GM19397 (cell line): Measurements from ENCODE around the gene ASGR2.

Experiments
- ATAC-seq: cut with Tn5 transposase; IDR thresholded peaks from one replicate; pipeline ENCODE4 v1.9.1; 2021; ENCODE audit warnings: mild to moderate bottlenecking, moderate library complexity; ENCODE audit not compliant: unreplicated experiment

The ASGR2 gene

GRCh38 chr17:7068268-7068667, 46.4 kb downstream of the ASGR2 start:
- no peak for ATAC-seq

GRCh38 chr17:7067198-7067597, 47.4 kb downstream of the ASGR2 start:
- no peak for ATAC-seq

- ATAC-seq: no peak
Observed at GRCh38 chr17:7064261-7064660, 50.4 kb downstream of the ASGR2 start.

GRCh38 chr17:7063518-7064094, 51.0 kb downstream of the ASGR2 start:
- ATAC-seq: no peak

- ATAC-seq: no peak
Observed at GRCh38 chr17:7060165-7060891, 54.3 kb downstream of the ASGR2 start.

DNA sequence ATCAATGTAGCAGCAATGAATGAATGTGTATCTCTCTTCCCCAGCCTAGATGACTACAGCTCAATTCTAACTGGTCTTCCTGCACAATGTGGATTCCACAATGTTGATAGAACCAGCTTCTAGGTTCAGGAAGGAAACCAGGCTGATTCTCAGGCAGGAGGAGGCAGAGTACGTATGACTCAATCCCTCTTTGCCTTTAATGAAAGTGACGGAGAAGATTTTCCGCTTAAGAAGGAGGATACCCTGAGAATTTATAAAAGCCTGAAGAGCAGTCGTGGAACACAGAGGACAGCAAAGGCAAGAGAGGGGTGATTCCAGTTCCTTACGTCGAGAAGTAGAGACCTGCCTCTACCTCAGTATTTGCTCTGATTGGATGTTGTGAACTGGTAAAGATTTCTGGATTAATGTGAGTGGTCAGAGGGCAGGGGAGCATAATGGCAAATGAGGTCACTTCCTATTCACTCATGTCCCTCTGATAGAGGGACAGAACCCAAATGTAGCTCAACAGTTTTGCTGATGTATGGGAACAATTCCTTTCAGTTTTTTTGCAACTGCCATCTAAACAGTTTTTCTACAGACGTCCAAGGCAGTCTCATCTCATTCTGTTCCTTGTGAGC, 55.7 kb downstream of the ASGR2 start:
- ATAC-seq: no peak

- ATAC-seq: no peak
Observed at GRCh38 chr17:7056386-7056785, 58.2 kb downstream of the ASGR2 start.
